CD4-positive, alpha-beta memory T cell (primary cell): ENCODE measurements around the gene DHRS13. TPM values are rescaled to one million over a fixed set of nuclear protein-coding genes. Genes with fewer than 3 reads are reported as not detected.
"Not testable (repeated sequence)": the region's sequence is repeated elsewhere in the genome, so short reads cannot be mapped to it uniquely, and the experiment has no call there.

ENCODE experiments used
- CTCF ChIA-PET: fragments of 350-600 bp; sonication (Branson Sonifier 250); formaldehyde crosslinking; loops from one replicate; lab custom pipeline; 2021; ENCODE audit warnings: inconsistent platforms; ENCODE audit not compliant: partially characterized antibody; lab: Charles Lee
- POLR2A ChIA-PET: fragments of 350-600 bp; sonication (Branson Sonifier 250); formaldehyde crosslinking; loops from one replicate; lab custom pipeline; 2021; ENCODE audit not compliant: partially characterized antibody; lab: Charles Lee
- DNase-seq, 5 donors: peaks; one replicate each; pipeline versions ENCODE4 v3.0.0 to v3.0.0-alpha.2; 2020 to 2022; ENCODE audit warnings: mixed read lengths in 1 of 5
- H3K27ac ChIP-seq: one replicate; pipeline ENCODE4 v1.7.0; 2013; ENCODE audit warnings: low read depth, low read length
- H3K27me3 ChIP-seq: 2 replicates; pipeline ENCODE4 v1.7.0; 2013; ENCODE audit warnings: mild to moderate bottlenecking, low read length, moderate library complexity; ENCODE audit not compliant: insufficient read depth
- H3K36me3 ChIP-seq: 2 replicates; pipeline ENCODE4 v1.7.0; 2013; ENCODE audit warnings: mild to moderate bottlenecking, low read length, moderate library complexity; ENCODE audit not compliant: insufficient read depth
- H3K4me1 ChIP-seq: 2 replicates; pipeline ENCODE4 v1.7.0; 2013; ENCODE audit warnings: mild to moderate bottlenecking, low read length, moderate library complexity; ENCODE audit not compliant: insufficient read depth
- H3K4me3 ChIP-seq, 2 donors: one replicate each; pipeline ENCODE4 v1.7.0; 2013; ENCODE audit warnings: low read length in 2 of 2, mild to moderate bottlenecking in 1 of 2
- H3K9me3 ChIP-seq, 2 donors: one replicate each; pipeline ENCODE4 v1.7.0; 2013; ENCODE audit warnings: low read length in 2 of 2, control low read depth in 1 of 2; ENCODE audit not compliant: control insufficient read depth in 1 of 2
- H3K27ac Mint-ChIP-seq, 7 donors: one replicate each; pipeline ENCODE4 v1.8.0; 2020 to 2021; ENCODE audit warnings: mixed read lengths in 7 of 7, mild to moderate bottlenecking in 6 of 7, inconsistent platforms in 3 of 7, moderate library complexity in 3 of 7
- H3K27me3 Mint-ChIP-seq, 2 donors: one replicate each; pipeline ENCODE4 v1.8.0; 2020 to 2021; ENCODE audit warnings: mixed read lengths in 2 of 2
- H3K36me3 Mint-ChIP-seq, 2 donors: one replicate each; pipeline ENCODE4 v1.8.0; 2020 to 2021; ENCODE audit warnings: mixed read lengths in 2 of 2, inconsistent platforms in 1 of 2, mild to moderate bottlenecking in 1 of 2
- H3K4me1 Mint-ChIP-seq, 4 donors: one replicate each; pipeline ENCODE4 v1.8.0; 2020 to 2021; ENCODE audit warnings: mixed read lengths in 4 of 4, mild to moderate bottlenecking in 1 of 4
- H3K4me3 Mint-ChIP-seq, 8 donors: one replicate each; pipeline ENCODE4 v1.8.0; 2020 to 2021; ENCODE audit warnings: mixed read lengths in 8 of 8, mild to moderate bottlenecking in 7 of 8, moderate library complexity in 6 of 8, inconsistent platforms in 3 of 8
- H3K9me3 Mint-ChIP-seq, 8 donors: one replicate each; pipeline ENCODE4 v1.8.0; 2020 to 2021; ENCODE audit warnings: mixed read lengths in 8 of 8, mild to moderate bottlenecking in 5 of 8, inconsistent platforms in 3 of 8, moderate library complexity in 1 of 8
- intact Hi-C: fragments of 100-400 bp; cut with micrococcal nuclease; formaldehyde crosslinking; loops from one replicate; pipeline ENCODE4 v1.15.1; 2023
- polyA plus RNA-seq, 2 donors: library from polyadenylated mRNA; unstranded; fragments of 300-500 nt; fragmentation: Illumina TruSeq; gene quantifications; one replicate each; pipeline ENCODE4 v1.2.3, GENCODE V29; 2021
- total RNA-seq, 2 experiments: library from RNA; stranded (reverse); gene quantifications; one replicate each; pipeline ENCODE4 v1.2.3, GENCODE V29; 2021

Gene DHRS13
- total and polyA plus RNA-seq, 4 experiments from 2014 or later, result 15.1 to 49.6 (median 32.1) TPM

GRCh38 chr17:28937044-28937729, 34.3 kb upstream of the DHRS13 start:
- H3K9me3 Mint-ChIP-seq, result no peaks in the 10 kb centered on the region
- Histone ChIP-seq H3K9me3 (no peaks in the 10 kb centered on the region), H3K4me3 (no peak overlapping the region), H3K27me3 (no peaks in the 10 kb centered on the region), H3K4me1 (peaks cover 77% of the 10 kb centered on the region), H3K27ac (no peak overlapping the region), H3K36me3 (peaks cover 5% of the 10 kb centered on the region)
- DNase-seq, result no peak
- CTCF ChIA-PET, result interaction anchor here (0.9 to 4.7 kb wide), 6 partner anchors 11 to 210 kb away, joined by 3 to 14 read pairs (median 4); no protein-coding TSS in a partner anchor
- peaks cover 13 to 56% of the 10 kb centered on the region in 2 donors for H3K36me3 Mint-ChIP-seq
- POLR2A ChIA-PET, result interaction anchor here (0.6 to 10.8 kb wide), 3 partner anchors 10 to 1669 kb away, joined by 3 to 134 read pairs (median 53); partner anchors contain the start of gene PHF12
- H3K4me1 Mint-ChIP-seq, result peaks cover 52 to 95% (median 72%) of the 10 kb centered on the region in 4 donors
- peak overlapping the region in 5 of 7 donors; percentile 8 to 81 (median 42) for H3K27ac Mint-ChIP-seq
- no peaks in the 10 kb centered on the region for H3K27me3 Mint-ChIP-seq
- intact Hi-C loops, result no loop called here
- H3K4me3 Mint-ChIP-seq, result peak overlapping the region in 2 of 8 donors; percentile 6

DNA sequence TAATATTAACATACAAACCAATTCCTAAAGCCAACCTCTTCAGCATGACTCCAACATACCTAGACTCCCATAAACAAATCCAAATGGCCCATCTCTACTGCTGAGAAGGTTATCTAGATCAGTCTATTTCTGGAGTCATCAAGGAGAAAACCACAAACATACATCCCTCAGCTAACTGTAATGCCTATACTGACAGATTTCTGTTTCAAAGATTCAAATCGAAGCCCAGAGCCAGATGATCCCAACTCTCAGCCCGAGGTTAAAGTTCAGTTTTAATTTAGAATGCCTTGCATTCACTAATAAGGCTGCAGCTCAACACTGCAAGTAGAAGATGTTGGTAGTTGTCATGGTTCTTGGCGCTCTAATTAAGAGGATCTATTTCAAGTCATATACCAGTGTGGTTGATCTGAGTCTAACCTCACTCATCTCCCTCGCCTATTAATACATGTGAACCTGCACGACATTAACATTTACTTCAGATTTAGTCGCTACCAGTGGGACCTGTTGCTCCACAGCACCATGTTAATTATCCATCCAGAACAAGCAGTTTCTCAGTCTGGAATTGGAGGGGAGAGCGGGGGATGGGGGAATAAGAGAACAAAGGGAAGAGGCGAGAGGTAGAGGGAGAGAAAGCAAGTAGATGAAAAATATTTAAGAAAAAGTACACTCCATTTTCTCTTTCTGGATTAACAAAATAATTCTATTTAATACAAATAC, 33.0 kb upstream of the DHRS13 start:
- Mint-ChIP-seq H3K27me3 (no peaks in the 10 kb centered on the region), H3K4me1 (peaks cover 48 to 83% (median 66%) of the 10 kb centered on the region in 4 donors), H3K27ac (peak overlapping the region in 6 of 7 donors; percentile 8 to 90 (median 80)), H3K36me3 (peaks cover 8 to 50% of the 10 kb centered on the region in 2 donors), H3K9me3 (peaks cover 0 to 2% (median 0%) of the 10 kb centered on the region in 8 donors), H3K4me3 (peak overlapping the region in 3 of 8 donors; percentile 4 to 31 (median 15))
- Histone ChIP-seq H3K27ac (no peak overlapping the region), H3K4me3 (no peak overlapping the region), H3K36me3 (peaks cover 5% of the 10 kb centered on the region), H3K27me3 (no peaks in the 10 kb centered on the region), H3K4me1 (peaks cover 71% of the 10 kb centered on the region), H3K9me3 (no peaks in the 10 kb centered on the region)
- intact Hi-C loops, result no loop called here
- POLR2A ChIA-PET, result interaction anchor here (6.7 to 10.8 kb wide), 2 partner anchors 9 to 13 kb away, joined by 53 to 134 read pairs; partner anchors contain the start of gene PHF12
- CTCF ChIA-PET, result interaction anchor here (1.1 to 4.7 kb wide), 5 partner anchors 9 to 172 kb away, joined by 3 to 14 read pairs (median 4); no protein-coding TSS in a partner anchor
- no peak for DNase-seq

GRCh38 chr17:28934508-28934907, 31.6 kb upstream of the DHRS13 start:
- peaks cover 64% of the 10 kb centered on the region for H3K4me1 ChIP-seq
- H3K9me3 ChIP-seq, H3K27ac ChIP-seq, H3K36me3 ChIP-seq, H3K27me3 Mint-ChIP-seq, H3K9me3 Mint-ChIP-seq, H3K27me3 ChIP-seq, intact Hi-C loops, H3K4me3 ChIP-seq, DNase-seq, H3K4me3 Mint-ChIP-seq: not testable (repeated sequence)
- ChIA-PET CTCF (interaction anchor here (0.9 to 4.7 kb wide), 5 partner anchors 8 to 170 kb away, joined by 3 to 14 read pairs (median 4); no protein-coding TSS in a partner anchor), POLR2A (interaction anchor here (0.6 to 10.8 kb wide), 4 partner anchors 8 to 183 kb away, joined by 3 to 134 read pairs (median 28); partner anchors contain the start of gene PHF12)
- Mint-ChIP-seq H3K36me3 (peaks cover 8 to 47% of the 10 kb centered on the region in 2 donors), H3K4me1 (peaks cover 46 to 80% (median 63%) of the 10 kb centered on the region in 4 donors), H3K27ac (peak overlapping the region in 5 of 7 donors; percentile 7 to 90 (median 73))

DNA sequence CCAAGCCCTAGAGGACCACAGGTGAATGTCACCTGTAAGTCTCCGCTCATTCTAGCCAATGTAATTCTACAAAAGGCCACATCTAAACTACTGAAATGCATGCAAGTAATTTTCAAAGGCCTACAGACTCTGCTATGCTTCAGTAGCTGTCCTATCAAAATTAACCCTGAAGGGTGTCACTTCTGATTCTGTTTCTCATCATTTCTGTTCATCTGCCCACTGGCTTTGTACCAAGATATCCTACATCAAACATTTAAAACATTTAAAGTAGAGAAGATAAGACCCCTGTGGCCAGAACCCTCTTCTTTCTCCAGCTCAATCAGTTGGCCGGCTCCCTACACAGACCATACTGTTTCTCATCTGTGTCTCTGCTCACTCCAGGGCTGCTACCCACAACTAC, 26.9 kb upstream of the DHRS13 start:
- ChIA-PET POLR2A (interaction anchor here (1.0 to 8.7 kb wide), 5 partner anchors 14 to 210 kb away, joined by 3 to 257 read pairs (median 3); partner anchors contain the start of genes PHF12 and RPL23A), CTCF (interaction anchor here (0.6 to 2.3 kb wide), 7 partner anchors 13 to 38 kb away, joined by 3 to 8 read pairs (median 4); no protein-coding TSS in a partner anchor)
- Mint-ChIP-seq H3K9me3 (peaks cover 0 to 2% (median 0%) of the 10 kb centered on the region in 8 donors), H3K27ac (peak overlapping the region; percentile 76 to 94 (median 89)), H3K4me3 (peak overlapping the region in 3 of 8 donors; percentile 14 to 65 (median 31)), H3K36me3 (peaks cover 26 to 45% of the 10 kb centered on the region in 2 donors), H3K4me1 (peaks cover 49 to 78% (median 61%) of the 10 kb centered on the region in 4 donors), H3K27me3 (no peaks in the 10 kb centered on the region)
- H3K27ac ChIP-seq, result peak overlapping the region; percentile 20
- H3K9me3 ChIP-seq, result no peaks in the 10 kb centered on the region
- H3K36me3 ChIP-seq, result peaks cover 5% of the 10 kb centered on the region
- peaks cover 58% of the 10 kb centered on the region for H3K4me1 ChIP-seq
- H3K4me3 ChIP-seq, result no peak overlapping the region
- DNase-seq, result no peak
- intact Hi-C loops, result no loop called here
- H3K27me3 ChIP-seq, result no peaks in the 10 kb centered on the region

GRCh38 chr17:28928061-28928460, 25.2 kb upstream of the DHRS13 start:
- H3K36me3 Mint-ChIP-seq, result peaks cover 33 to 46% of the 10 kb centered on the region in 2 donors
- intact Hi-C loops, result no loop called here
- POLR2A ChIA-PET, result interaction anchor here (1.0 to 8.7 kb wide), 6 partner anchors 10 to 200 kb away, joined by 3 to 257 read pairs (median 14); partner anchors contain the start of genes NEK8, PHF12 and TLCD1
- DNase-seq, result peak in 1 of 5 donors; percentile 61
- H3K36me3 ChIP-seq, result peaks cover 11% of the 10 kb centered on the region
- peaks cover 63% of the 10 kb centered on the region for H3K4me1 ChIP-seq
- peaks cover 48 to 80% (median 59%) of the 10 kb centered on the region in 4 donors for H3K4me1 Mint-ChIP-seq
- CTCF ChIA-PET, result interaction anchor here (0.8 to 5.5 kb wide), 7 partner anchors 12 to 200 kb away, joined by 3 to 36 read pairs (median 23); no protein-coding TSS in a partner anchor
- peak overlapping the region; percentile 90 to 98 (median 96) for H3K27ac Mint-ChIP-seq
- H3K27me3 Mint-ChIP-seq, result no peaks in the 10 kb centered on the region
- peak overlapping the region in 3 of 8 donors; percentile 0 to 15 (median 7) for H3K4me3 Mint-ChIP-seq
- H3K9me3 Mint-ChIP-seq, result peaks cover 0 to 5% (median 0%) of the 10 kb centered on the region in 8 donors
- no peaks in the 10 kb centered on the region for H3K27me3 ChIP-seq
- H3K9me3 ChIP-seq, result no peaks in the 10 kb centered on the region
- H3K4me3 ChIP-seq, result no peak overlapping the region
- peak overlapping the region; percentile 77 for H3K27ac ChIP-seq

DNA sequence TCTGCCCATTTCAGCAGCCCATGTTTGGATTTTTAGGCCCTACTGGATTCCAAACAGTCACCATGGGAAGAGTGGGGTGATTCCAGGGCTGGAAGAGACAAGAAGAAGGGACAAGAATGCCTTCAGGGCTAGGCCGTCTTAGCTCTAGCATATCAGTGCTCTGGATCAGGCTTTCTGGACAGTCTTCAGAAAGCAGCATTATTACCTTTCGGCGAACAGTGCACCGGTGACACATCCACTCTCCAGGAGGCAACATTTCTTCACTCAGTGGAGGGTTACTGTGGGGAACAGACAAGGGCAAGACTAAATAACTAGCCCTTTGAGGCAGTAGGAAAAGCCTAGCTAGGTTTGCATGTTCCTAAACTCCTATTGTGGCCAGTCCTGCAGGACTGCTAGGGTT, 23.9 kb upstream of the DHRS13 start:
- H3K4me1 Mint-ChIP-seq, result peaks cover 47 to 79% (median 60%) of the 10 kb centered on the region in 4 donors
- H3K27me3 Mint-ChIP-seq, result no peaks in the 10 kb centered on the region
- H3K4me1 ChIP-seq, result peaks cover 58% of the 10 kb centered on the region
- no peak overlapping the region for H3K4me3 ChIP-seq
- no peaks in the 10 kb centered on the region for H3K27me3 ChIP-seq
- intact Hi-C loops, result loop anchor here (1.0 kb wide), 3 partner anchors 23 to 29 kb away; partner anchors contain the start of genes DHRS13 and FLOT2
- peak overlapping the region in 6 of 8 donors; percentile 15 to 80 (median 39) for H3K4me3 Mint-ChIP-seq
- CTCF ChIA-PET, result interaction anchor here (0.9 to 5.5 kb wide), 11 partner anchors 8 to 167 kb away, joined by 3 to 36 read pairs (median 8); partner anchors contain the start of gene FLOT2
- H3K9me3 ChIP-seq, result no peaks in the 10 kb centered on the region
- peaks cover 0 to 3% (median 0%) of the 10 kb centered on the region in 8 donors for H3K9me3 Mint-ChIP-seq
- H3K27ac ChIP-seq, result peak overlapping the region; percentile 77
- no peak for DNase-seq
- POLR2A ChIA-PET, result interaction anchor here (0.9 to 8.7 kb wide), 13 partner anchors 11 to 264 kb away, joined by 3 to 257 read pairs (median 7); partner anchors contain the start of genes DHRS13, FAM222B, FLOT2 and NEK8
- H3K36me3 ChIP-seq, result peaks cover 21% of the 10 kb centered on the region
- peak overlapping the region; percentile 90 to 98 (median 96) for H3K27ac Mint-ChIP-seq
- peaks cover 37 to 50% of the 10 kb centered on the region in 2 donors for H3K36me3 Mint-ChIP-seq
